ENCODE data around the gene OR11G2. TPM values are rescaled to one million over a fixed set of nuclear protein-coding genes. Genes with fewer than 3 reads are reported as not detected.
A peak's percentile ranks its signal among the peaks of the same experiment; 100 is the strongest.
"Not testable (repeated sequence)": the region's sequence is repeated elsewhere in the genome, so short reads cannot be mapped to it uniquely, and the experiment has no call there.

OR11G2 gene
- total RNA-seq, 1 donor from 2014 or later, result not detected

DNA sequence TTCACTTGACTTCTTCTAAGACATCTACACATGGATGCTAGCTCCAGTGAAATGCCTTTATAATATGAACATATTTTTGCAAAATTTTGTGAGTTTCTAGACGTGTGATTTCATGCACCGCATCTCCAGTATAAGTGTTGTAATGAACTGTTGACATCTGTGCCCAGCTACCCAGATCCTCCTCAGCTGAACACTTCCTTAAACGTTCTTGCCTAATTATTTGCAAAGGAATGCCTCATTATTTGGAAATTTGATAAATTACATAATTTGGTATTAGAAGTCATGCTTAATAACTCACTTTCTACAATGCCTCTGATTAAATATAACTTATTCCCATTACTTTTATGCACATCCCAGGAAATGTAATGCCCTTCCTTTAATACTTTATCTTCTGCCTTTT, 14.0 kb downstream of the OR11G2 start:
- no peak for TF ChIP-seq CTCF (IDR thresholded peaks at IDR 0.05; ENCODE audit: insufficient read depth, low read length, severe bottlenecking)
- H3K4me3 ChIP-seq (ENCODE audit: low read depth, low read length), result no peak overlapping the region
- no peaks in the 10 kb centered on the region for H3K36me3 ChIP-seq (ENCODE audit: control insufficient read depth, insufficient read depth, low read length)
- FAIRE-seq (no peak), DNase-seq (ENCODE audit: low read depth) (no peak)
- H3K27me3 ChIP-seq (ENCODE audit: control insufficient read depth, insufficient read depth, low read length), result no peaks in the 10 kb centered on the region

DNA sequence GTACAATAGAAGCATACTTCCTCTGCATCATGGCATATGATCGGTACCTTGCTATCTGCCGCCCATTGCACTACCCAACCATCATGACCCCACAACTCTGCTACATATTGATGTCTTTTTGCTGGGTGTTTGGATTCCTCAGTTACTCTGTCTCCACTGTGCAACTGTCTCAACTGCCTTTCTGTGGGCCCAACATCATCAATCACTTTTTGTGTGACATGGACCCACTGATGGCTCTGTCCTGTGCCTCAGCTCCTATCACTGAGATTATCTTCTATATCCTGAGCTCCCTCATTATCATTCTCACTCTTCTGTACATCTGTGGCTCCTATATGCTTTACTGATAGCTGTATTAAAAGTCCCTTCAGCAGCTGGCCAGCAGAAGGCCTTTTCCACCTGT, 18.9 kb downstream of the OR11G2 start:
- Histone ChIP-seq H3K4me3 (ENCODE audit: low read depth, low read length) (no peak overlapping the region), H3K36me3 (ENCODE audit: control insufficient read depth, insufficient read depth, low read length) (no peaks in the 10 kb centered on the region), H3K27me3 (ENCODE audit: control insufficient read depth, insufficient read depth, low read length) (no peaks in the 10 kb centered on the region)
- FAIRE-seq (peak; percentile 58), DNase-seq (ENCODE audit: low read depth) (no peak)
- TF ChIP-seq CTCF (IDR thresholded peaks at IDR 0.05; ENCODE audit: insufficient read depth, low read length, severe bottlenecking), result no peak

GRCh38 chr14:20212406-20212805, 21.7 kb downstream of the OR11G2 start:
- FAIRE-seq, result not testable (repeated sequence)

DNA sequence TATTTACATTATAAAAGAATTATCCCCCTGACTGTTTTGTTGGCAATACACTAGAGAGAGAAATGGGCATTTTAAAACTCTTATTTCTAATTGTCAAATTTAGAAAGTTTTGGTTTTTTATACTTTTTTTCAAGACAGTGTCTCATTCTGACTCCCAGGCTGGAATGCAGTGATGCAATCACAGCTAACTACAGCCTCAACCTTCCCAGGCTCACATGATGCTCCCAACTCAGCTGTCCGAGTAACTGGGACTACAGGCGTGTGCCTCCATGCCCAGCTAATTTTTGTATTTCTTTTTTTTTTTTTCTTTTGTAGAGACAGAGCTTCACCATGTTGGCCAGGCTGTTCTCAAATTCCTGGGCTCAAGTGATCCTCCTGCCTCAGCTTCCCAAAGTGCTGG, 24.5 kb downstream of the OR11G2 start:
- H3K36me3 ChIP-seq (ENCODE audit: control insufficient read depth, insufficient read depth, low read length), result no peaks in the 10 kb centered on the region
- H3K27me3 ChIP-seq (ENCODE audit: control insufficient read depth, insufficient read depth, low read length), result no peaks in the 10 kb centered on the region
- no peak for TF ChIP-seq CTCF (IDR thresholded peaks at IDR 0.05; ENCODE audit: insufficient read depth, low read length, severe bottlenecking)
- H3K4me3 ChIP-seq (ENCODE audit: low read depth, low read length), result no peak overlapping the region
- FAIRE-seq (no peak), DNase-seq (ENCODE audit: low read depth) (peak; percentile 1)

More at GRCh38 chr14:20212406-20212805, 21.7 kb downstream of the OR11G2 start:
- DNase-seq (ENCODE audit: low read depth); H3K36me3 ChIP-seq (ENCODE audit: control insufficient read depth, insufficient read depth, low read length); H3K27me3 ChIP-seq (ENCODE audit: control insufficient read depth, insufficient read depth, low read length); H3K4me3 ChIP-seq (ENCODE audit: low read depth, low read length): not testable (repeated sequence)

GRCh38 chr14:20219033-20219432, 28.3 kb downstream of the OR11G2 start:
- H3K36me3 ChIP-seq (ENCODE audit: control insufficient read depth, insufficient read depth, low read length), result no peaks in the 10 kb centered on the region
- no peak overlapping the region for H3K4me3 ChIP-seq (ENCODE audit: low read depth, low read length)
- H3K27me3 ChIP-seq (ENCODE audit: control insufficient read depth, insufficient read depth, low read length), result no peaks in the 10 kb centered on the region
- no peak for DNase-seq (ENCODE audit: low read depth)
- no peak for TF ChIP-seq CTCF (IDR thresholded peaks at IDR 0.05; ENCODE audit: insufficient read depth, low read length, severe bottlenecking)
- FAIRE-seq, result no peak

GRCh38 chr14:20223410-20223809, 32.7 kb downstream of the OR11G2 start, which contains the start of gene OR11H6:
TSS of gene OR11H6 (plus strand) at chr14:20223710. CDS start at chr14:20223710, 0 bp downstream.
- FAIRE-seq (no peak), DNase-seq (ENCODE audit: low read depth) (no peak)
- no peak within 1 kb of the TSS for H3K4me3 ChIP-seq (ENCODE audit: low read depth, low read length)
- TF ChIP-seq CTCF (IDR thresholded peaks at IDR 0.05; ENCODE audit: insufficient read depth, low read length, severe bottlenecking), result no peak
- no peaks in the 10 kb centered on the region for H3K36me3 ChIP-seq (ENCODE audit: control insufficient read depth, insufficient read depth, low read length)
- H3K27me3 ChIP-seq (ENCODE audit: control insufficient read depth, insufficient read depth, low read length), result no peaks in the 10 kb centered on the region
